HG02759 (cell line): ENCODE results near the gene IGSF23.

Source experiments
- ATAC-seq: cut with Tn5 transposase; IDR thresholded peaks from one replicate; pipeline ENCODE4 v1.9.1; 2021; ENCODE audit warnings: mild to moderate bottlenecking, moderate library complexity; ENCODE audit not compliant: unreplicated experiment

The IGSF23 gene

DNA sequence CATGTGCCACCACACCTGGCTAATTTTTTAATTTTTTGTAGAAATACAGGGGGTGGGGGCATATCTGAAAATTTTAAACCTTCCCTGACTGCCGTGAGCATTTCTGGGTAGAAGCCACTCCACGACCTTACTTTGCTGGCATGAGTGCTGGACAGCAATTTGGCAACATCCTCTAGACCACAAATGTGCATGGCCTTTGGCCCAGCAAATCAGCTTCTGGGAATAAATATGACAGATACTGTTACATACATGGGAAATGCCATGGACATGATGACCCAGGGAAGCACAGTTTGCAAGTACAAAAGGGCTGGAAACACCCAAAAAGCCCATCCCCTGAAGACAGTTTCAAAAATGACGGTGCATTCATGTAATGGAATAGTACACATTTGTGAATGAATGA, 27.2 kb downstream of the IGSF23 start:
- ATAC-seq: no peak

DNA sequence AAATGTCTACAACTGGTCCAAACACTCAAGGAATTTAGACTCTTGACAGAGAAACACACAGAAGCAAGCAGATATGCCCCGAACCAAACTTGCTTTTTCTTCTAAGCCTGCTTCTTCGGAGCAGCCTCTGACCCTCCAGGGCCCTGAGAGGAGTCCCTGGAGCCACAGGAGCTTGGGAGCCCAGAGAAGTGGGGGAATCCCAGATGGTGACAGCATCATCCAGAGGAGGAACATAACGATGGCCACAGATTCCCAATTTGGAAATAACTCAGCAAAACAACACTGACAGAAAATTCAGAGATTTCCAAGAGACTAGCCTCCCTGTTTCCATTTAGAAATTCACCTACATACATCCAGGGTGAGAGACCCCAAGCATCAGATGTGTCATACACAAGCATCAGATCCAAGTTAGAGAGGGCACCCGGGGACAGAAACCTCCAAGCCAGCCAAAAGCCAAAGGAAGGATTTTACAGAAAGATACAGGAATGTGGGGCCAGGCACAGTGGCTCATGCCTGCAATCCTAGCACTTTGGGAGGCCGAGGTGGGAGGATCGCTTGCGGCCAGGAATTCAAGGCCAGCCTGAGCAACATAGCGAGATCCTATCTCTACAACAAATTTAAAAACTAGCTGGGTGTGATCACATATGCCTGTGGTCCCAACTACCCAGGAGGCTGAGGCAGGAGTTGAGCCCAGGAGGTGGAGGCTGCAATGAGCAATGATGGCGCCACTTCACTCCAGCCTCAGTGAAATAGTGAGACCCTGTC, 28.3 kb downstream of the IGSF23 start:
- no peak for ATAC-seq

GRCh38 chr19:44642377-44642776, 29.0 kb downstream of the IGSF23 start:
- no peak for ATAC-seq

- no peak for ATAC-seq
Measured at GRCh38 chr19:44643605-44644401, 30.4 kb downstream of the IGSF23 start, which contains the start of gene PVR. Gene PVR, plus strand, starts transcription at chr19:44643910. Its CDS starts 187 bp downstream, at chr19:44644097.

GRCh38 chr19:44644402-44645016, 31.1 kb downstream of the IGSF23 start:
- no peak for ATAC-seq

DNA sequence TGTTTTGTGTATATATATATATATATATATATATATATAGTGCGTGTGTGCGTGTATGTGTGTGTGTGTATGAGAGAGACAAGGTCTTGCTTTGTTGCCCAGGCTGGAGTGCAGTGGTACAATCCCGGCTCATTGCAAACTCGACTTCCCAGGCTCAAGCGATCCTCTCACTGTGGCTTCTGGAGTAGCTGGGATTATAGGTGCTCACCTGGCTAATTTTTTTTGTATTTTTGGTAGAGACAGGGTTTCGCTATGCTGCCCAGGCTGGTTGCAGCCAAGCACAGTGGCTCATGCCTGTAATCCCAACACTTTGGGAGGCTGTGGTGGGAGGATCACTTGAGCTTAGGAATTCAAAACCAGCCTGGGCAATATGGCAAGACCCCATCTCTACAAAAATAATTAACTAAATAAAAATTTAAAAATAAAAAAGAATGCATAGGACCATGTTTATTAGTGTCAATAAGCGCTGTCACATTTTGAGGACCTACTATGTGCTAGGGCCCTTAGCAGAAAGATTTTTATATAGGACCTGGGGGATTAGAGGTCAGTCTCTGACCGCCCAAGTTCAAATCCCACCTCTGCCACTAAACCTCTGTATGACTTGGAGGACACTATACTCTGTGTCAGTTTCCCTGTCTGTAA, 32.2 kb downstream of the IGSF23 start:
- ATAC-seq: no peak

DNA sequence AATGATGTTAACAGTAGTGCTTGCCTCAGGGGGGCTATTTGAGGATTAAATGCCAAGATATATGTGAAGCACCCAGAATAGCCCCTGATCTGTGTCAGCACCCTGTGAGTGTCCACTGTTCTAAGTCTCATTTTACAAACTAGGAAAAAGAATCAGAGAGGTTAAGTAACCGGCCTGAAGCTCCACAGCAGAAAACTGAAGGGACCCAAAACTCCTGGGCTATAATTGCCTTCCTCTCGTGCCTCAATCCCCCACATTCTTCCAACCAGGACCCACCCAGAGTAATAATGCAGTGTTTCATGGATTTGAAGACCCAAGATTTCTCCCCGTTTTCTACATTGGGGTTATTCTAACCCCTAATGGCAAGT, 32.7 kb downstream of the IGSF23 start:
- no peak for ATAC-seq

- no peak for ATAC-seq
Measured at GRCh38 chr19:44647144-44647543, 33.8 kb downstream of the IGSF23 start.

- no peak for ATAC-seq
Measured at GRCh38 chr19:44648631-44649251, 35.4 kb downstream of the IGSF23 start.

DNA sequence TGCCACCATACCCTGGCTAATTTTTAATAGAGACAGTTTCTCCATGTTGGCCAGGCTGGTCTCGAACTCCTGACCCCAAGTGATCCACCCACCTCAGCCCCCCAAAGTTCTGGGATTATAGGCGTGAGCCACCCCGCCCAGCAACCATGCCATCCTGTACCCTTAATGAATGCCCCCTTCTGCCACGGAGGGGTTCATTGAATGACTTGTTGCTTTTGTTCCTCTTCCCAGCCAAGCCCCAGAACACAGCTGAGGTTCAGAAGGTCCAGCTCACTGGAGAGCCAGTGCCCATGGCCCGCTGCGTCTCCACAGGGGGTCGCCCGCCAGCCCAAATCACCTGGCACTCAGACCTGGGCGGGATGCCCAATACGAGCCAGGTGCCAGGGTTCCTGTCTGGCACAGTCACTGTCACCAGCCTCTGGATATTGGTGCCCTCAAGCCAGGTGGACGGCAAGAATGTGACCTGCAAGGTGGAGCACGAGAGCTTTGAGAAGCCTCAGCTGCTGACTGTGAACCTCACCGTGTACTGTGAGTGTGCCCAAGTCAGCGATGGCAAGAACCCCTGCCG, 36.3 kb downstream of the IGSF23 start:
- ATAC-seq: no peak

DNA sequence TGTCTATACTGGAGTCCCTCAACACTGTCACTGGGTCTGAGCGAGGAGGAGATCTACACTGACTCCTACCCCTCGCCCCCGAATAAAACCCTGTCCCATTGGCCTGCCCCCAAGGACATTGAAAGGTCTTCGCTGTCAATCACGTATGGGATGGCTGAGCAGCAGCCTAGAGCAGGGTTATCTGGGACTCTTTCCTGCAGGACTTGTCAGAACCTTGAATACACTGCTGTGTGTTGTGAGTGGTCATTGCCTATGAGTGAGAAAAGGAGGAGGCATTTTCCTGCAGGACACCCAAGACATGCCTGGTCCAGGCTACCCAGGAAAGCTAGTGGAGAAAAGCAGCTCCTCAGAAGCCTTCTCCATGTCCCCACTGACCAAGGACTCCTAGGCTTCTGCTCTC, 40.0 kb downstream of the IGSF23 start:
- ATAC-seq: no peak

DNA sequence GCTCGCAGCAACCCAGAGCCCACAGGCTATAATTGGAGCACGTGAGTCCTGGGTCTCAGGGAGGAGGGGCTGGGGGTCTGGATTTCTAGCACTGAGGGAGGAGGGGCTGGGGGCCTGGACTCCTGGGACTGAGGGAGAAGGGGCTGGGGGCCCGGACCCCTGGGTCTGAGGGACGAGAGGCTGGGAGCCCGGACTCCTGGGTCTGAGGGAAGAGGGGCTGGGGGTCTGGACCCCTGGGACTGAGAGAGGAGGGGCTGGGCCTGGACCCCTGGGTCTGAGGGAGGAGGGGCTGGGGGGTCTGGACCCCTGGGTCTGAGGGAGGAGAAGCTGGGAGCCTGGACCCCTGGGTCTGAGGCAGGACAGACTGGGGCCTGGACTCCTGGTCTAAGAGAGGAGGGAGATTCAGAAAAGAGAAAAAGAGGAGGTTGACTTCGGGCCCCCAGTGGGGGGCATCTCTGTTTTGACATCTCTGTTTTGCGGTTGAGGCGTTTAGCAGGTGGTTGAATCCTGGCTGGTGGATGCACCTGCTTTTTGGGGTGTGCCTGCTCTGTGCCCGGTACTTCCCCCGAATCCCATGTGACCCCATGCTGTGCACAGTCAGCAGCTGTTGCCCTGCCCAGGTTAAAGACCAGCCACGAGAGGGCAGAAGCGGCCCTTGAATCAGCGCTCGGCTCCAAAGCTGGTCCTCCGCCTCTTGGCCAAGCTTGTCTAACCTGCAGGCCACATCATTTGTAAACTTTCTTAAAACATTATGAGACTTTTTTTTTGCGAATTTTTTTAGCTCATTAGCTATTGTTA, 40.8 kb downstream of the IGSF23 start:
- peak; percentile 87 for ATAC-seq

DNA sequence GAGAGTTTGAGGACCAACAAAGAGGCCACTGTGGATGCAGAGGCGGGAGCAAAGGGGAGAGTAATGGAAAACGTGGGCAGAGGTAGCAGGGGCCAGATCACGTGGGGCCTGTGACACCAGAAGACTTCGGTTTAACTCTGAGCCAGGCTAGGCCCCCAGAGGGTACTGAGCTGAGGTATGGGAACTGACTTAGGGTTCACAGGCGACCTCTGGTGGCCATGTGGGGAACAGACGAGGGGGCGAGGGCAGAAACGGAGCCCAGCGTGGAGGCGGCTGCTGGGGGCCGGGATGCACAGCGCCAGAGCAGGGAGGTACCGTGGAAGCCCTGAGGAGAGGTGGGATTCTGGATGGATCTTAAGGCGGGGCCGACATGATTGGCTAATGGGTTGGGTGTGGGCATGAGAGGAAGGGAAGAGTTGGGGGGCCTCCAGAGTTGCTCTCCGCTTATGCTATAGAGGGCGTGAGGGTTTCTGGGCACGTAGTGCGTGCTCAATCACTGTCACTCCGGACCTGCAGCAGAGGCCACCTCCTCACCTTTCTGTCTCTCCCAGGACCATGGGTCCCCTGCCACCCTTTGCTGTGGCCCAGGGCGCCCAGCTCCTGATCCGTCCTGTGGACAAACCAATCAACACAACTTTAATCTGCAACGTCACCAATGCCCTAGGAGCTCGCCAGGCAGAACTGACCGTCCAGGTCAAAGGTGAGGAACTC, 44.0 kb downstream of the IGSF23 start:
- ATAC-seq: peak; percentile 45

DNA sequence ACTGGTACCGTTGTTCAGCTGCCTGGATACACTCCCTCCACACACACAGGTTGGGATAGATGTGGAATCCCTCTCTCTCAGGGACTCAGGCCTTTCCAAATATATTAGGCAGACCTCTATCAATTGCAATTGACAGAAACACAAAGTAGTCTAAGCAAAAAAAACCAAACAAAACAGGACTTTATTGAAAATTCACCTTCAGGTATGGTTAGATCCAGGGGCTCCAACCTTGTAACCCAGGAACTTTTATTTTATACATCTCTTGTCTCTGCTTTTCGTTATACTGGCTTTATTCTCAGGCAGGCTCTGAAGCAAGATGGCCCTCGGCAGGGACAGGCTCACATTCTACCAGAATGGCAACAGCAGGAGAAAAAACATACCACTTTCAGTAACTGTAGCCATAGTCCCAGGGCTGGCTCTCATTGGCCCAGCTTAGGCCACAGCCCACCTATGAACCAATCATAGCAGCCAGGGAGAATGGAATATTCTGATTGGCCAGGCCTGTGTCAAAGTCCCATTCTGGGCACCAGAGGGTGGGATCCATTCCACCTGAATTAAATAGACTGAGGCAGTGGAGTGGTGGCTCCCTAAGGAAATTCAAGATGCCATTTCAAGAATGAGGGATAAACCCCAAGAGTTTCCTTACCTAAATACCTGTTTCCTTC, 44.8 kb downstream of the IGSF23 start:
- ATAC-seq: no peak

GRCh38 chr19:44660081-44660480, 46.7 kb downstream of the IGSF23 start:
- no peak for ATAC-seq

GRCh38 chr19:44661205-44661604, 47.8 kb downstream of the IGSF23 start:
- ATAC-seq: no peak

- ATAC-seq: no peak
Measured at GRCh38 chr19:44661904-44662303, 48.5 kb downstream of the IGSF23 start.

- no peak for ATAC-seq
Measured at GRCh38 chr19:44662691-44663385, 49.5 kb downstream of the IGSF23 start.
